Measurements from ENCODE around the gene CADM4. TPM values are rescaled to one million over a fixed set of nuclear protein-coding genes. Genes with fewer than 3 reads are reported as not detected.

Gene CADM4
- total and polyA plus RNA-seq, 9 of the 15 experiments (the other 6 are each of a cell fraction or from before 2014, with no cell fraction given) = 0.03 to 4.6 (median 1.3) TPM

- peak; percentile 94 for TF ChIP-seq KLF13 (tag; IDR thresholded peaks at IDR 0.05; ENCODE audit: borderline replicate concordance, low read depth)
- no peak for TF ChIP-seq MEF2A (IDR thresholded peaks at IDR 0.05; ENCODE audit: control insufficient read depth, low read depth, low read length)
- no peak for TF ChIP-seq NBN (IDR thresholded peaks at IDR 0.05; ENCODE audit: low read depth)
- TF ChIP-seq TBL1XR1 (IDR thresholded peaks at IDR 0.05; ENCODE audit: low read length in 2 of 2) = peak in 1 of 2 experiments; percentile 59; a peak in 2 of 4 replicates
- peak; percentile 60 for TF ChIP-seq RBBP5 (IDR thresholded peaks at IDR 0.05; ENCODE audit: borderline replicate concordance, insufficient read depth, low read length, poor library complexity, severe bottlenecking)
- TF ChIP-seq EHMT2 (IDR thresholded peaks at IDR 0.05) = no peak
- peak; percentile 63 for TF ChIP-seq ESRRA (IDR thresholded peaks at IDR 0.05; ENCODE audit: borderline replicate concordance, low read depth)
- TF ChIP-seq HCFC1 (IDR thresholded peaks at IDR 0.05; ENCODE audit: low read depth, low read length) = peak; percentile 89
- TF ChIP-seq ATF1 (CRISPR knock-in tag; IDR thresholded peaks at IDR 0.05) = peak; percentile 90
- peak; percentile 100 for TF ChIP-seq ATF1 (tag; IDR thresholded peaks at IDR 0.05)
- TF ChIP-seq ZNF324 (CRISPR knock-in tag; IDR thresholded peaks at IDR 0.05) = 0 out of 2 replicates have a peak, but pooled peaks have one; percentile 34
- TF ChIP-seq ZNF3 (CRISPR knock-in tag; IDR thresholded peaks at IDR 0.05) = no peak
Measured at GRCh38 chr19:43595999-43596841, 43.4 kb downstream of the CADM4 start, which contains the start of the genes IRGQ and ZNF576 (continued).
